IMR-90 (cell line): ENCODE data around the gene HLX. TPM values are rescaled to one million over a fixed set of nuclear protein-coding genes. Genes with fewer than 3 reads are reported as not detected.
A peak's percentile ranks its signal among the peaks of the same experiment; 100 is the strongest.

Source experiments
- ATAC-seq: fragments of 200-7000 bp; cut with Tn5 transposase; 2 replicates; pipeline ENCODE4 v1.9.1; 2020; ENCODE audit warnings: low read depth, mild to moderate bottlenecking, moderate library complexity
- BruUV-seq: library from RNA; stranded (reverse); fragments of 400-500 nt; replicated peaks from 2 replicates; lab custom pipeline; 2021; lab: Mats Ljungman, UMichigan
- CTCF ChIA-PET: fragments of 300-600 bp; formaldehyde crosslinking; extraction: SDS; loops from one replicate; lab custom pipeline; 2021; ENCODE audit warnings: antibody characterized with exemption; lab: Yijun Ruan, JAX
- POLR2A ChIA-PET: fragments of 300-600 bp; sonication (Branson Sonifier 250); formaldehyde crosslinking; loops from one replicate; lab custom pipeline; 2022; ENCODE audit warnings: antibody characterized with exemption; ENCODE audit not compliant: unreplicated experiment; lab: Charles Lee
- DNase-seq: peaks from one replicate; pipeline ENCODE4 v3.0.0; 2013
- H2AFZ ChIP-seq: replicated peaks from 2 replicates; pipeline ENCODE3; 2013; ENCODE audit warnings: low read length, mild to moderate bottlenecking; ENCODE audit not compliant: poor library complexity
- H2AK5ac ChIP-seq: 2 replicates; pipeline ENCODE4 v1.6.1; 2013; ENCODE audit warnings: low read depth, low read length, inconsistent platforms
- H2AK9ac ChIP-seq: replicated peaks from 2 replicates; pipeline ENCODE3; 2013; ENCODE audit warnings: mild to moderate bottlenecking, low read depth, low read length, moderate library complexity; ENCODE audit not compliant: poor library complexity
- H2BK120ac ChIP-seq: 2 replicates; pipeline ENCODE4 v1.6.1; 2013; ENCODE audit warnings: low read depth, low read length, inconsistent platforms
- H2BK15ac ChIP-seq: 3 replicates; pipeline ENCODE4 v1.6.1; 2013; ENCODE audit warnings: low read depth, low read length, inconsistent platforms
- H2BK20ac ChIP-seq: 2 replicates; pipeline ENCODE4 v1.6.1; 2013; ENCODE audit warnings: low read depth, mild to moderate bottlenecking, inconsistent platforms, low read length, moderate library complexity
- H2BK5ac ChIP-seq: 2 replicates; pipeline ENCODE4 v1.6.1; 2013; ENCODE audit warnings: mild to moderate bottlenecking, low read depth, low read length, inconsistent platforms; ENCODE audit not compliant: poor library complexity, severe bottlenecking
- H3K14ac ChIP-seq: replicated peaks from 2 replicates; pipeline ENCODE4 v1.6.1; 2013; ENCODE audit warnings: low read depth, low read length, inconsistent platforms
- H3K18ac ChIP-seq: 2 replicates; pipeline ENCODE4 v1.6.1; 2013; ENCODE audit warnings: low read depth, low read length, control low read depth
- H3K23ac ChIP-seq: 2 replicates; pipeline ENCODE4 v1.6.1; 2013; ENCODE audit warnings: low read depth, low read length, inconsistent platforms
- H3K27ac ChIP-seq: 2 replicates; pipeline ENCODE4 v1.5.1; 2013; ENCODE audit warnings: mild to moderate bottlenecking, control low read depth, low read length; ENCODE audit not compliant: insufficient read depth
- H3K27me3 ChIP-seq: 2 replicates; pipeline ENCODE4 v1.6.1; 2013; ENCODE audit warnings: low read length; ENCODE audit not compliant: control insufficient read depth, insufficient read depth
- H3K36me3 ChIP-seq: 2 replicates; pipeline ENCODE4 v1.6.1; 2013; ENCODE audit warnings: low read length, mixed read lengths; ENCODE audit not compliant: control insufficient read depth, insufficient read depth
- H3K4ac ChIP-seq: 2 replicates; pipeline ENCODE4 v1.6.1; 2013; ENCODE audit warnings: low read depth, low read length, inconsistent platforms
- H3K4me1 ChIP-seq: 2 replicates; pipeline ENCODE4 v1.6.1; 2013; ENCODE audit warnings: low read length, mixed read lengths; ENCODE audit not compliant: control insufficient read depth, insufficient read depth
- H3K4me2 ChIP-seq: 2 replicates; pipeline ENCODE4 v1.6.1; 2013; ENCODE audit warnings: low read depth, mild to moderate bottlenecking, control low read depth, low read length, moderate library complexity
- H3K4me3 ChIP-seq: 2 replicates; pipeline ENCODE4 v1.5.1; 2013; ENCODE audit warnings: low read depth, mild to moderate bottlenecking, control low read depth, low read length, moderate library complexity; ENCODE audit not compliant: insufficient read depth
- H3K56ac ChIP-seq: 2 replicates; pipeline ENCODE4 v1.6.1; 2013; ENCODE audit warnings: low read length, inconsistent platforms; ENCODE audit not compliant: insufficient read depth; ENCODE audit errors: extremely low read depth
- H3K79me1 ChIP-seq, 2 experiments: 2 replicates each; pipeline ENCODE4 v1.6.1; 2013; ENCODE audit warnings: low read length in 2 of 2, inconsistent platforms in 1 of 2, low read depth in 1 of 2
- H3K9ac ChIP-seq: 2 replicates; pipeline ENCODE4 v1.6.1; 2013; ENCODE audit warnings: low read depth, low read length, control low read depth
- H3K9me1 ChIP-seq: 2 replicates; pipeline ENCODE4 v1.6.1; 2013; ENCODE audit warnings: low read length, inconsistent platforms; ENCODE audit not compliant: insufficient read depth
- H3K9me3 ChIP-seq: 2 replicates; pipeline ENCODE4 v1.6.1; 2013; ENCODE audit warnings: low read length; ENCODE audit not compliant: control insufficient read depth, insufficient read depth
- H4K20me1 ChIP-seq: 2 replicates; pipeline ENCODE4 v1.6.1; 2013; ENCODE audit warnings: low read length, inconsistent platforms; ENCODE audit not compliant: insufficient read depth
- H4K5ac ChIP-seq: 2 replicates; pipeline ENCODE4 v1.6.1; 2013; ENCODE audit warnings: mild to moderate bottlenecking, low read depth, low read length, control low read depth
- H4K8ac ChIP-seq, 2 experiments: 2 replicates each; pipeline ENCODE4 v1.6.1; 2013; ENCODE audit warnings: low read depth in 2 of 2, low read length in 2 of 2, control low read depth in 1 of 2, inconsistent platforms in 1 of 2
- H4K91ac ChIP-seq: 2 replicates; pipeline ENCODE4 v1.6.1; 2013; ENCODE audit warnings: low read depth, low read length, inconsistent platforms; ENCODE audit not compliant: insufficient read depth
- CHD1 ChIP-seq: IDR thresholded peaks from 2 replicates; pipeline ENCODE4 v1.6.1; 2012; ENCODE audit warnings: low read depth, low read length, improper control_type of control experiment
- MAFK ChIP-seq: IDR thresholded peaks from 2 replicates; pipeline ENCODE4 v1.6.1; 2012; ENCODE audit warnings: low read depth, low read length, improper control_type of control experiment
- MAZ ChIP-seq: IDR thresholded peaks from 2 replicates; pipeline ENCODE4 v1.6.1; 2012; ENCODE audit warnings: low read depth, mild to moderate bottlenecking, low read length, improper control_type of control experiment, moderate library complexity, borderline replicate concordance
- NFE2L2 ChIP-seq: fragments of 150-350 bp; IDR thresholded peaks from 2 replicates; pipeline ENCODE4 v1.6.1; 2016; ENCODE audit warnings: low read depth, mild to moderate bottlenecking, low read length
- RAD21 ChIP-seq: IDR thresholded peaks from 2 replicates; pipeline ENCODE4 v1.6.1; 2012; ENCODE audit warnings: low read length, improper control_type of control experiment
- RCOR1 ChIP-seq: IDR thresholded peaks from 2 replicates; pipeline ENCODE4 v1.6.1; 2012; ENCODE audit warnings: mild to moderate bottlenecking, low read length, improper control_type of control experiment; ENCODE audit not compliant: insufficient replicate concordance
- SMC3 ChIP-seq: fragments of 150-350 bp; IDR thresholded peaks from 2 replicates; pipeline ENCODE4 v1.6.1; 2016; ENCODE audit warnings: low read depth, mild to moderate bottlenecking, antibody characterized with exemption, low read length, moderate library complexity
- WGBS, 2 experiments: methylation state at CpG; one replicate each; pipeline versions ENCODE4 v1.1.5 to v1.1.7; 2013; ENCODE audit warnings: missing lambda C conversion rate in 2 of 2; ENCODE audit not compliant: insufficient read length in 1 of 2; ENCODE audit errors: extremely low coverage in 2 of 2; 5-methylcytosine and 5-hydroxymethylcytosine counted together
- dilution Hi-C: fragments of 300-500 bp; cut with HindIII; formaldehyde crosslinking; loops from one replicate; pipeline ENCODE4 v1.14.3; 2018; ENCODE audit warnings: low sequenced_read_pairs; ENCODE audit not compliant: unreplicated experiment
- in situ Hi-C: fragments of 300-500 bp; cut with MboI; formaldehyde crosslinking; loops from 3 replicates; pipeline ENCODE4 v1.14.3; 2019; ENCODE audit warnings: low sequenced_read_pairs, inconsistent platforms, mixed read lengths
- intact Hi-C: fragments of 100-400 bp; cut with micrococcal nuclease; formaldehyde crosslinking; loops from 2 replicates; pipeline ENCODE4 v1.10.0; 2022
- polyA plus RNA-seq, 3 experiments: library from polyadenylated mRNA; depleted of rRNA; stranded (reverse); fragments of >200 nt; gene quantifications; 2 replicates each; pipeline ENCODE4 v1.2.3, GENCODE V29; 2012; ENCODE audit warnings: low replicate concordance in 1 of 3
- total RNA-seq: library from RNA; depleted of rRNA; stranded (reverse); fragments of >200 nt; gene quantifications from 2 replicates; pipeline ENCODE4 v1.2.3, GENCODE V29; 2012
- TF ChIP-seq, protein P1 (sequence below): fragments of 150-350 bp; IDR thresholded peaks from 2 replicates; pipeline ENCODE4 v1.6.1; 2016; ENCODE audit warnings: low read depth, mild to moderate bottlenecking, low read length, moderate library complexity, borderline replicate concordance
- TF ChIP-seq, protein P2 (sequence below): conservative IDR thresholded peaks from 2 replicates; pipeline ENCODE4 v1.5.1; 2012; ENCODE audit warnings: mild to moderate bottlenecking, low read depth, low read length, improper control_type of control experiment

The HLX gene
- total and polyA plus RNA-seq, 2 of the 4 experiments (the other 2 are of a cell fraction), result 4.3 to 6.1 TPM

DNA sequence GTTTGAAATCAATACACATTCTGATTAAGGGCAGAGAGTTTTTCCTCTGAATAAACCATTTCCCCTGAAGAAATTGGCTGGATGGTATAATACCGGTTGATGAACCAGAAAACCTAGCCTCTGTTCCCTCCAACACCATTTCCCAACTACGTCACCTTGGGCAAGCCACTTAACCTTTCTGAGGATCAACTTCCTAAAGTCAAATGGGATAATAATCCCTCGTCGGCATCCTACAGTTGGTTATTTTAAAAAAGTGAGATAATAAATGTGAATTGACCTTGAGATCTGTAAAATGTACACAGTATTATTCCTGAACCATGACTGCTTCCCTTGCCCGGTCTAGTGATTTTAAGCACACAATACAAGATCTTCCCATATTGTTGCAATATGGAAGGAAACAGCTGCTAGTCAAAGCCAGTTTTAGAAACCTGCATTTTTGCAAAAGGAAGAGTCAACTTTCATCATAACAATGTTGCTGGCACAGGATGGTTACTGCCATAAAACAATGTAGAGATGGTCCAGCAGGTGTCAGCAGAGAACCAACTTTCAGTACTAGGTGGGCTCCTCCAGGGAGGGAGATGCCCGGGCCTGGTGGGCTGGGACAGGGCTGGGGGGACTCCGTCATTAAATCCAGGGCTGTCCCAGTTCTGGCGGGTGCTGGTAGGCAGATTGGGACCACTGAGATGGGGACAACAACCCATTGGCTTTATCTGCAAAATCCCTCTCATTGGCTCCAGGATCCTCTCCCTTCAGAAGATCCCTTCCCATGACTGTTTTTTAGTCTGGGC is 5.2 kb upstream of the HLX start (continued):
- peak; percentile 80 for TF ChIP-seq SMC3
- no peak for TF ChIP-seq RCOR1

DNA sequence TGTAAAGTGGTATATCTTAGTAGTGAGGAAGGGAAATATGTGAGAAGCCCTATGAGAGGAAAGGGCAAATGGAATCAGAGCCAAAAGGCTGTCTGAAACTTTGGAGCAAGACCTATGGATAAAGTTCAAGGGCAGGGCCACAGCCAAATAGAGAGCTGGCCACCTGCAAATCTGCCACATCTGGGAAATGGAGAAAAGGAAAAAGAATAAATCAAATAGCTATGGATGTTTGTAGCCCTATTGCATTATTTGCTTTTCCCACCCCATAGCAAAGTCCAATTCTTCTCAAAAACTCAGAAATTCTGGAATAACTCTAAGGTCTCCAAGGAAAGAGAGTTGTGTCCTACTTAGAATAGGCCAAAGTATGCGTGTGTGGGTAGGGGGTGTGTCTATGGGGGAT is 4.0 kb upstream of the HLX start:
- no peak for TF ChIP-seq CHD1
- no peak for TF ChIP-seq MAFK
- no peak for TF ChIP-seq MAZ
- TF ChIP-seq NFE2L2, result no peak
- TF ChIP-seq, protein P1, sequence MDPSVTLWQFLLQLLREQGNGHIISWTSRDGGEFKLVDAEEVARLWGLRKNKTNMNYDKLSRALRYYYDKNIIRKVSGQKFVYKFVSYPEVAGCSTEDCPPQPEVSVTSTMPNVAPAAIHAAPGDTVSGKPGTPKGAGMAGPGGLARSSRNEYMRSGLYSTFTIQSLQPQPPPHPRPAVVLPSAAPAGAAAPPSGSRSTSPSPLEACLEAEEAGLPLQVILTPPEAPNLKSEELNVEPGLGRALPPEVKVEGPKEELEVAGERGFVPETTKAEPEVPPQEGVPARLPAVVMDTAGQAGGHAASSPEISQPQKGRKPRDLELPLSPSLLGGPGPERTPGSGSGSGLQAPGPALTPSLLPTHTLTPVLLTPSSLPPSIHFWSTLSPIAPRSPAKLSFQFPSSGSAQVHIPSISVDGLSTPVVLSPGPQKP, result no peak
- no peak for TF ChIP-seq RAD21
- TF ChIP-seq, protein P2, sequence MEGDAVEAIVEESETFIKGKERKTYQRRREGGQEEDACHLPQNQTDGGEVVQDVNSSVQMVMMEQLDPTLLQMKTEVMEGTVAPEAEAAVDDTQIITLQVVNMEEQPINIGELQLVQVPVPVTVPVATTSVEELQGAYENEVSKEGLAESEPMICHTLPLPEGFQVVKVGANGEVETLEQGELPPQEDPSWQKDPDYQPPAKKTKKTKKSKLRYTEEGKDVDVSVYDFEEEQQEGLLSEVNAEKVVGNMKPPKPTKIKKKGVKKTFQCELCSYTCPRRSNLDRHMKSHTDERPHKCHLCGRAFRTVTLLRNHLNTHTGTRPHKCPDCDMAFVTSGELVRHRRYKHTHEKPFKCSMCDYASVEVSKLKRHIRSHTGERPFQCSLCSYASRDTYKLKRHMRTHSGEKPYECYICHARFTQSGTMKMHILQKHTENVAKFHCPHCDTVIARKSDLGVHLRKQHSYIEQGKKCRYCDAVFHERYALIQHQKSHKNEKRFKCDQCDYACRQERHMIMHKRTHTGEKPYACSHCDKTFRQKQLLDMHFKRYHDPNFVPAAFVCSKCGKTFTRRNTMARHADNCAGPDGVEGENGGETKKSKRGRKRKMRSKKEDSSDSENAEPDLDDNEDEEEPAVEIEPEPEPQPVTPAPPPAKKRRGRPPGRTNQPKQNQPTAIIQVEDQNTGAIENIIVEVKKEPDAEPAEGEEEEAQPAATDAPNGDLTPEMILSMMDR, result no peak

More for the DNA sequence above, 4.0 kb upstream of the HLX start:
- ChIA-PET POLR2A (interaction anchor here (0.6 kb wide), 1 partner anchor 330 kb away, joined by 5 read pairs; no protein-coding TSS in a partner anchor), CTCF (interaction anchor here (1.0 to 1.5 kb wide), 5 partner anchors 64 to 556 kb away, joined by 3 to 7 read pairs (median 5); no protein-coding TSS in a partner anchor)
- H3K9me1 ChIP-seq, result no peaks in the 10 kb centered on the region; the same call in 1 of the 2 replicates
- in situ Hi-C loops, result loop anchor here (10.0 kb wide), 1 partner anchor 330 kb away; no protein-coding TSS in a partner anchor
- no peaks in the 10 kb centered on the region for H3K4me1 ChIP-seq
- no peaks in the 10 kb centered on the region for H3K27me3 ChIP-seq
- no peak overlapping the region for H2BK20ac ChIP-seq
- no peaks in the 10 kb centered on the region for H3K79me1 ChIP-seq
- WGBS, 2 experiments, result no CpG with 5 or more reads among the region's 1 CpG
- no peak overlapping the region for H3K4ac ChIP-seq
- H3K23ac ChIP-seq, result no peak overlapping the region
- no peak for ATAC-seq
- H3K9ac ChIP-seq, result no peak overlapping the region
- no peak overlapping the region for H3K4me3 ChIP-seq
- H2BK120ac ChIP-seq, result no peak overlapping the region
- no peaks in the 10 kb centered on the region for H3K36me3 ChIP-seq
- no peak overlapping the region for H4K5ac ChIP-seq
- no peak overlapping the region for H2BK5ac ChIP-seq
- no peak overlapping the region for H2AK5ac ChIP-seq
- no peak for DNase-seq
- dilution Hi-C loops, result no loop called here
- no peak overlapping the region for H3K27ac ChIP-seq
- H3K9me3 ChIP-seq, result no peaks in the 10 kb centered on the region
- no peak overlapping the region for H2AK9ac ChIP-seq
- no peak overlapping the region for H4K91ac ChIP-seq
- no peak overlapping the region for H3K14ac ChIP-seq
- no peak overlapping the region for H4K8ac ChIP-seq
- H3K56ac ChIP-seq, result no peak overlapping the region
- H3K4me2 ChIP-seq, result no peak overlapping the region
- no peak overlapping the region for H3K18ac ChIP-seq
- intact Hi-C loops, result loop anchor here (2.0 to 10.0 kb wide), 4 partner anchors 56 to 1580 kb away; no protein-coding TSS in a partner anchor
- no TSS peak for BruUV-seq
- H2BK15ac ChIP-seq, result no peak overlapping the region
- no peak overlapping the region for H2AFZ ChIP-seq
- H4K20me1 ChIP-seq, result no peaks in the 10 kb centered on the region
